H9 (cell line): Measurements from ENCODE around the gene PIGK. TPM values are rescaled to one million over a fixed set of nuclear protein-coding genes. Genes with fewer than 3 reads are reported as not detected.

ENCODE experiments used
- DNase-seq: peaks from one replicate; pipeline ENCODE4 v3.0.0-alpha.2; 2017
- H2AFZ ChIP-seq: one replicate; pipeline ENCODE4 v1.6.1; 2013; ENCODE audit warnings: mild to moderate bottlenecking, low read length, control low read depth, moderate library complexity
- H2AK5ac ChIP-seq: 2 replicates; pipeline ENCODE4 v1.6.1; 2013; ENCODE audit warnings: low read length, control low read depth, mixed read lengths; ENCODE audit not compliant: insufficient read length
- H2BK120ac ChIP-seq: one replicate; pipeline ENCODE4 v1.6.1; 2013; ENCODE audit warnings: low read depth, mild to moderate bottlenecking, low read length, control low read depth, inconsistent platforms; ENCODE audit not compliant: poor library complexity, severe bottlenecking
- H2BK12ac ChIP-seq: 2 replicates; pipeline ENCODE4 v1.6.1; 2013; ENCODE audit warnings: low read length, control low read depth, mixed read lengths, low read depth; ENCODE audit not compliant: insufficient read length
- H2BK15ac ChIP-seq: 2 replicates; pipeline ENCODE4 v1.6.1; 2013; ENCODE audit warnings: low read depth, low read length, control low read depth
- H2BK20ac ChIP-seq: one replicate; pipeline ENCODE4 v1.6.1; 2013; ENCODE audit warnings: low read depth, mild to moderate bottlenecking, low read length, control low read depth, inconsistent platforms; ENCODE audit not compliant: poor library complexity, severe bottlenecking
- H2BK5ac ChIP-seq: 2 replicates; pipeline ENCODE4 v1.6.1; 2013; ENCODE audit warnings: low read length, control low read depth, mixed read lengths; ENCODE audit not compliant: insufficient read length
- H3K14ac ChIP-seq: 2 replicates; pipeline ENCODE4 v1.6.1; 2013; ENCODE audit warnings: low read length, control low read depth; ENCODE audit not compliant: insufficient read depth
- H3K18ac ChIP-seq: 2 replicates; pipeline ENCODE4 v1.6.1; 2013; ENCODE audit warnings: low read depth, mild to moderate bottlenecking, mixed read lengths, low read length, control low read depth; ENCODE audit not compliant: insufficient read length
- H3K23ac ChIP-seq: 2 replicates; pipeline ENCODE4 v1.6.1; 2013; ENCODE audit warnings: low read length, control low read depth, mixed read lengths, low read depth; ENCODE audit not compliant: insufficient read length
- H3K23me2 ChIP-seq: 2 replicates; pipeline ENCODE4 v1.6.1; 2013; ENCODE audit warnings: low read depth, mild to moderate bottlenecking, mixed read lengths, low read length, control low read depth; ENCODE audit not compliant: insufficient read length, poor library complexity, severe bottlenecking
- H3K27ac ChIP-seq: 2 replicates; pipeline ENCODE4 v1.5.1; 2013; ENCODE audit warnings: low read length, control low read depth, mixed read lengths, low read depth; ENCODE audit not compliant: insufficient read length
- H3K27me3 ChIP-seq: 2 replicates; pipeline ENCODE4 v1.6.1; 2013; ENCODE audit warnings: low read length, control low read depth, inconsistent platforms; ENCODE audit not compliant: insufficient read depth
- H3K4ac ChIP-seq: 2 replicates; pipeline ENCODE4 v1.6.1; 2013; ENCODE audit warnings: low read depth, mild to moderate bottlenecking, control low read depth, inconsistent platforms, low read length, moderate library complexity
- H3K4me1 ChIP-seq: 2 replicates; pipeline ENCODE4 v1.6.1; 2013; ENCODE audit warnings: low read length, control low read depth, inconsistent platforms; ENCODE audit not compliant: insufficient read depth
- H3K4me2 ChIP-seq: 2 replicates; pipeline ENCODE4 v1.6.1; 2013; ENCODE audit warnings: low read length, control low read depth, mixed read lengths; ENCODE audit not compliant: insufficient read length, insufficient read depth
- H3K56ac ChIP-seq: 2 replicates; pipeline ENCODE4 v1.6.1; 2013; ENCODE audit warnings: low read depth, mild to moderate bottlenecking, mixed read lengths, low read length, control low read depth; ENCODE audit not compliant: insufficient read length
- H3K79me1 ChIP-seq: 2 replicates; pipeline ENCODE4 v1.6.1; 2013; ENCODE audit warnings: low read depth, mild to moderate bottlenecking, moderate library complexity, low read length, control low read depth, inconsistent platforms; ENCODE audit not compliant: insufficient read depth, poor library complexity, severe bottlenecking
- H3K79me2 ChIP-seq: 2 replicates; pipeline ENCODE4 v1.6.1; 2013; ENCODE audit warnings: low read length, control low read depth, inconsistent platforms; ENCODE audit not compliant: insufficient read depth
- H3K9ac ChIP-seq: 2 replicates; pipeline ENCODE4 v1.6.1; 2013; ENCODE audit warnings: low read length, control low read depth, mixed read lengths; ENCODE audit not compliant: insufficient read length; ENCODE audit errors: extremely low read depth
- H3K9me3 ChIP-seq: one replicate; pipeline ENCODE4 v1.6.1; 2013; ENCODE audit warnings: low read depth, low read length, inconsistent platforms; ENCODE audit not compliant: control insufficient read depth
- H3T11ph ChIP-seq: one replicate; pipeline ENCODE4 v1.6.1; 2013; ENCODE audit warnings: mild to moderate bottlenecking, low read length, control low read depth, inconsistent platforms
- H4K20me1 ChIP-seq: one replicate; pipeline ENCODE4 v1.6.1; 2013; ENCODE audit not compliant: control insufficient read depth, insufficient read length, insufficient read depth
- H4K5ac ChIP-seq: 2 replicates; pipeline ENCODE4 v1.6.1; 2013; ENCODE audit warnings: low read depth, mild to moderate bottlenecking, mixed read lengths, low read length, control low read depth; ENCODE audit not compliant: insufficient read length
- H4K8ac ChIP-seq: replicated peaks from 2 replicates; pipeline ENCODE4 v1.6.1; 2013; ENCODE audit warnings: low read length, control low read depth, mixed read lengths, low read depth; ENCODE audit not compliant: insufficient read length
- H4K91ac ChIP-seq: 2 replicates; pipeline ENCODE4 v1.6.1; 2013; ENCODE audit warnings: low read depth, mild to moderate bottlenecking, moderate library complexity, mixed read lengths, low read length, control low read depth; ENCODE audit not compliant: insufficient read length
- H3K27ac Mint-ChIP-seq, 3 experiments: 2 replicates in 2 of 3; 3 replicates in 1 of 3; pipeline ENCODE4 v1.8.0; 2020 to 2021; ENCODE audit warnings: mixed read lengths in 3 of 3, mild to moderate bottlenecking in 1 of 3, moderate library complexity in 1 of 3
- H3K27me3 Mint-ChIP-seq: 2 replicates; pipeline ENCODE4 v1.8.0; 2021; ENCODE audit warnings: low read depth, mild to moderate bottlenecking, moderate library complexity, mixed read lengths
- H3K36me3 Mint-ChIP-seq, 3 experiments: 2 replicates in 2 of 3; 3 replicates in 1 of 3; pipeline ENCODE4 v1.8.0; 2020 to 2021; ENCODE audit warnings: low read depth in 3 of 3, mixed read lengths in 3 of 3; ENCODE audit not compliant: insufficient read depth in 1 of 3
- H3K4me1 Mint-ChIP-seq, 2 experiments: 2 replicates each; pipeline ENCODE4 v1.8.0; 2020; ENCODE audit warnings: mixed read lengths in 2 of 2
- H3K4me3 Mint-ChIP-seq, 2 experiments: 2 replicates in 1 of 2; 3 replicates in 1 of 2; pipeline ENCODE4 v1.8.0; 2020 to 2021; ENCODE audit warnings: mild to moderate bottlenecking in 2 of 2, mixed read lengths in 2 of 2, moderate library complexity in 1 of 2
- H3K9me3 Mint-ChIP-seq, 2 experiments: 2 replicates in 1 of 2; 3 replicates in 1 of 2; pipeline ENCODE4 v1.8.0; 2020; ENCODE audit warnings: mild to moderate bottlenecking in 2 of 2, mixed read lengths in 2 of 2, moderate library complexity in 1 of 2
- WGBS: extraction: QIAGEN DNeasy Blood & Tissue Kit; methylation state at CpG from one replicate; pipeline ENCODE4 v1.1.7; 2013; ENCODE audit warnings: missing lambda C conversion rate, low lambda C conversion rate, mixed read lengths; ENCODE audit not compliant: insufficient read length; ENCODE audit errors: extremely low coverage; 5-methylcytosine and 5-hydroxymethylcytosine counted together
- total RNA-seq: library from RNA; stranded (reverse); gene quantifications from 2 replicates; pipeline ENCODE4 v1.2.1, GENCODE V29; 2021
- TF ChIP-seq, protein P1 (sequence below): fragments of 200-600 bp; sonication (generic); conservative IDR thresholded peaks from 3 replicates; pipeline ENCODE4 v1.8.0; 2021; ENCODE audit warnings: antibody characterized with exemption, mild to moderate bottlenecking

The PIGK gene
- total RNA-seq, 1 experiment from 2014 or later = 22.1 TPM

DNA sequence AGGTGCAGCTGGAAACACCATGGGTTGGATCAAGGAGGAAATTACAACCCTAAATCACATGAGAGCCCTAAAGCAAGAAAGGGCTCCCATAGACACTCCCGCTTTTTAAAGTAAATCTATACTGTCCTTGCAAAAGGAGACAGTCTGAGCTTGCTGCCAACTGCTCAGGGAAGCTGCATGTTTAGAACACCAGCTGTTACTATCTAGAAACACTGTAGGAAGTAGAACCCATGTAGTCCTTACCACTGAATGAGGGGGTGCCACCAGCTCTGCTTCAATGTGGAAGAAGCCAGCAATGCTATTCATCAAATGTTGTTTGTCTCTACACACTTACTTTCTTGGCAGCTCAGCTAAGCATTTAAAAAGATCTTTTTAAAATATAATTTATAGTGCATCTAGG lies 79.8 kb downstream of the PIGK start:
- TF ChIP-seq, protein P1, sequence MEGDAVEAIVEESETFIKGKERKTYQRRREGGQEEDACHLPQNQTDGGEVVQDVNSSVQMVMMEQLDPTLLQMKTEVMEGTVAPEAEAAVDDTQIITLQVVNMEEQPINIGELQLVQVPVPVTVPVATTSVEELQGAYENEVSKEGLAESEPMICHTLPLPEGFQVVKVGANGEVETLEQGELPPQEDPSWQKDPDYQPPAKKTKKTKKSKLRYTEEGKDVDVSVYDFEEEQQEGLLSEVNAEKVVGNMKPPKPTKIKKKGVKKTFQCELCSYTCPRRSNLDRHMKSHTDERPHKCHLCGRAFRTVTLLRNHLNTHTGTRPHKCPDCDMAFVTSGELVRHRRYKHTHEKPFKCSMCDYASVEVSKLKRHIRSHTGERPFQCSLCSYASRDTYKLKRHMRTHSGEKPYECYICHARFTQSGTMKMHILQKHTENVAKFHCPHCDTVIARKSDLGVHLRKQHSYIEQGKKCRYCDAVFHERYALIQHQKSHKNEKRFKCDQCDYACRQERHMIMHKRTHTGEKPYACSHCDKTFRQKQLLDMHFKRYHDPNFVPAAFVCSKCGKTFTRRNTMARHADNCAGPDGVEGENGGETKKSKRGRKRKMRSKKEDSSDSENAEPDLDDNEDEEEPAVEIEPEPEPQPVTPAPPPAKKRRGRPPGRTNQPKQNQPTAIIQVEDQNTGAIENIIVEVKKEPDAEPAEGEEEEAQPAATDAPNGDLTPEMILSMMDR = no peak
- H3K23me2 ChIP-seq = no peaks in the 10 kb centered on the region
- no peak overlapping the region for H2AFZ ChIP-seq
- no peak overlapping the region for H3K56ac ChIP-seq
- no peak overlapping the region for H3K27ac ChIP-seq
- WGBS = no CpG with 5 or more reads among the region's 1 CpG
- H2BK120ac ChIP-seq = no peak overlapping the region
- no peak overlapping the region for H3T11ph ChIP-seq
- no peaks in the 10 kb centered on the region for H4K20me1 ChIP-seq
- Mint-ChIP-seq H3K4me3 (no peak overlapping the region), H3K36me3 (no peaks in the 10 kb centered on the region), H3K27me3 (no peaks in the 10 kb centered on the region), H3K4me1 (no peaks in the 10 kb centered on the region), H3K27ac (no peak overlapping the region), H3K9me3 (no peaks in the 10 kb centered on the region)
- H3K79me1 ChIP-seq = no peaks in the 10 kb centered on the region
- no peak overlapping the region for H2AK5ac ChIP-seq
- H3K9me3 ChIP-seq = no peaks in the 10 kb centered on the region
- H2BK12ac ChIP-seq = no peak overlapping the region
- DNase-seq = no peak
- no peak overlapping the region for H3K14ac ChIP-seq
- no peak overlapping the region for H3K4ac ChIP-seq
- H3K9ac ChIP-seq = no peak overlapping the region
- H4K91ac ChIP-seq = no peak overlapping the region
- H3K18ac ChIP-seq = no peak overlapping the region
- no peak overlapping the region for H3K4me2 ChIP-seq
- H4K8ac ChIP-seq = no peak overlapping the region
- no peak overlapping the region for H2BK15ac ChIP-seq
- H3K79me2 ChIP-seq = no peaks in the 10 kb centered on the region
- H4K5ac ChIP-seq = no peak overlapping the region
- H3K23ac ChIP-seq = no peak overlapping the region
- H2BK5ac ChIP-seq = no peak overlapping the region
- H3K27me3 ChIP-seq = no peaks in the 10 kb centered on the region
- H3K4me1 ChIP-seq = no peaks in the 10 kb centered on the region
- no peak overlapping the region for H2BK20ac ChIP-seq
